Psoas muscle (tissue), 8 donors: ENCODE data around the gene HNRNPK. TPM values are rescaled to one million over a fixed set of nuclear protein-coding genes. Genes with fewer than 3 reads are reported as not detected.
A peak's percentile ranks its signal among the peaks of the same experiment; 100 is the strongest.

Source experiments
- ATAC-seq, 4 donors: fragments of 200-7000 bp; cut with Tn5 transposase; one replicate each; pipeline ENCODE4 v1.9.1; 2020; ENCODE audit warnings: moderate library complexity in 3 of 4, mild to moderate bottlenecking in 2 of 4
- DNase-seq, 2 donors: peaks; one replicate each; pipeline ENCODE4 v3.0.0-alpha.2; 2020
- H3K27ac ChIP-seq: fragments of 200-600 bp; one replicate; pipeline ENCODE4 v1.8.0; 2022
- H3K27me3 ChIP-seq, 3 donors: fragments of 200-600 bp in 1 of 3; one replicate each; pipeline versions ENCODE4 v1.6.1 to v1.8.0; 2013 to 2022; ENCODE audit warnings: low read length in 2 of 3, mild to moderate bottlenecking in 2 of 3, moderate library complexity in 1 of 3; ENCODE audit not compliant: insufficient read depth in 3 of 3
- H3K36me3 ChIP-seq, 2 donors: fragments of 200-600 bp in 1 of 2; one replicate each; pipeline versions ENCODE4 v1.6.1 to v1.8.0; 2013 to 2022; ENCODE audit warnings: low read depth in 1 of 2, mild to moderate bottlenecking in 1 of 2, moderate library complexity in 1 of 2; ENCODE audit not compliant: insufficient read depth in 1 of 2
- H3K4me1 ChIP-seq: fragments of 200-600 bp; one replicate; pipeline ENCODE4 v1.8.0; 2022
- H3K4me3 ChIP-seq: fragments of 200-600 bp; one replicate; pipeline ENCODE4 v1.8.0; 2022; ENCODE audit warnings: mild to moderate bottlenecking
- H3K9me3 ChIP-seq: fragments of 200-600 bp; one replicate; pipeline ENCODE4 v1.8.0; 2022
- CTCF ChIP-seq: fragments of 200-600 bp; IDR thresholded peaks from one replicate; pipeline ENCODE4 v1.8.0; 2022; ENCODE audit warnings: antibody characterized with exemption
- WGBS, 3 donors: extraction: QIAGEN DNeasy Blood & Tissue Kit; methylation state at CpG; one replicate each; pipeline versions ENCODE4 v1.1.6 to v1.1.7; 2013; 5-methylcytosine and 5-hydroxymethylcytosine counted together
- intact Hi-C, 2 donors: fragments of 100-400 bp; cut with DNase I; formaldehyde crosslinking; loops; one replicate each; pipeline versions ENCODE4 v1.11.0 to v1.14.2; 2022
- polyA plus RNA-seq, 3 donors: library from polyadenylated mRNA; stranded (reverse); fragments of 200-250 nt; gene quantifications; one replicate each; pipeline ENCODE4 v1.2.3, GENCODE V29; 2013
- total RNA-seq, 4 donors: library from RNA; stranded (reverse); fragmentation: NEBNext Ultra II Directional in 2 of 4; extraction: Animal tissue kit (Norgen Biotek cat#: 25700) in 2 of 4; gene quantifications; one replicate each; pipeline versions ENCODE4 v1.2.1 to v1.2.4, GENCODE V29; 2021 to 2023
- donor health status: healthy with polysubstance abuse.
- donor health status: DM: no; HTN: no; CAD: no; lungs with moderate emphysema.
- donor health status: Bipolar disorder and iron deficiency.
- donor health status: healthy.
- donor health status: DM: yes; HTN: yes; CAD: no.
- donor health status: DM: no; HTN: no; CAD: no.
- donor health status: DM: no; HTN: no; CAD: no.
- donor health status: DM: yes; HTN: yes; CAD: no.

HNRNPK gene
- total and polyA plus RNA-seq, 7 donors = 241 to 369 (median 337) TPM

GRCh38 chr9:83975300-83975699 lies 4.7 kb downstream of the HNRNPK start:
- intact Hi-C loops = loop anchor here in 1 of 2 donors (5.0 kb wide), 1 partner anchor 197 kb away; no protein-coding TSS in a partner anchor
- H3K4me1 ChIP-seq = peaks cover 46% of the 10 kb centered on the region
- TF ChIP-seq CTCF = no peak
- 65 to 81% (median 68%) methylated on average over 12 of the region's 12 CpGs for WGBS, 3 donors
- peak overlapping the region; percentile 10 for H3K4me3 ChIP-seq
- no peaks in the 10 kb centered on the region for H3K27me3 ChIP-seq
- no peak overlapping the region for H3K27ac ChIP-seq
- H3K36me3 ChIP-seq = peaks cover 13 to 78% of the 10 kb centered on the region in 2 donors
- H3K9me3 ChIP-seq = no peaks in the 10 kb centered on the region
- no peak for ATAC-seq
- DNase-seq = no peak

GRCh38 chr9:83972286-83972685 lies 7.7 kb downstream of the HNRNPK start:
- H3K9me3 ChIP-seq = no peaks in the 10 kb centered on the region
- peak in 3 of 4 donors; percentile 22 to 44 (median 37) for ATAC-seq
- H3K36me3 ChIP-seq = peaks cover 16 to 100% of the 10 kb centered on the region in 2 donors
- H3K4me3 ChIP-seq = no peak overlapping the region
- WGBS, 3 donors = 30 to 77% (median 35%) methylated on average over 2 of the region's 2 CpGs
- H3K27me3 ChIP-seq = no peaks in the 10 kb centered on the region
- no peak for DNase-seq
- TF ChIP-seq CTCF = no peak
- no peak overlapping the region for H3K27ac ChIP-seq
- H3K4me1 ChIP-seq = peaks cover 38% of the 10 kb centered on the region
- intact Hi-C loops = no loop called here

DNA sequence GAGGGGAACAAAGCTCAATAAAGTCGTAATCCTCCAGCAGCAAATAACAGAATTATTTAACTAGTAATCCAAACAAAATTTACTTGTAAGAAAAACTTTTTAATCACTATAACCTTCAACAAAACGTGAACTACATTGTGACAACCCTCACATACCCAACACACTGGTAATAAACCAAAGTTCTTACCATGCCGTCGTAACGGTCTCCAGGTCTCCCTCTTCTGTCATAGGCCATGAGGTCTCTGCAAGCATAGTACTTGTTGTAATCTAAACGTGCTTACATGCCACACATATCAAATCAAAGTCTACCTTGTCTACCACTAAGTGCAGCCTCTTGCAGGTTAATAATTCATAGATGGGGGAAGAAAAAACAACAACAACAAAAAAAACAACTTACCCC lies 8.5 kb downstream of the HNRNPK start:
- no peak for DNase-seq
- no peak overlapping the region for H3K4me3 ChIP-seq
- H3K27me3 ChIP-seq = no peaks in the 10 kb centered on the region
- H3K27ac ChIP-seq = no peak overlapping the region
- H3K36me3 ChIP-seq = peaks cover 16 to 100% of the 10 kb centered on the region in 2 donors
- no peak for ATAC-seq
- WGBS, 3 donors = 73 to 82% (median 77%) methylated on average over 6 of the region's 6 CpGs
- peaks cover 31% of the 10 kb centered on the region for H3K4me1 ChIP-seq
- intact Hi-C loops = no loop called here
- no peak for TF ChIP-seq CTCF
- no peaks in the 10 kb centered on the region for H3K9me3 ChIP-seq

- peaks cover 14 to 84% of the 10 kb centered on the region in 2 donors for H3K36me3 ChIP-seq
- no peaks in the 10 kb centered on the region for H3K27me3 ChIP-seq
- 77 to 89% (median 81%) methylated on average over 3 of the region's 3 CpGs for WGBS, 3 donors
- no peak for TF ChIP-seq CTCF
- H3K4me1 ChIP-seq = peaks cover 15% of the 10 kb centered on the region
- no peak for ATAC-seq
- H3K9me3 ChIP-seq = no peaks in the 10 kb centered on the region
- DNase-seq = no peak
- intact Hi-C loops = no loop called here
- H3K4me3 ChIP-seq = no peak overlapping the region
- no peak overlapping the region for H3K27ac ChIP-seq
These were observed 10.4 kb downstream of the HNRNPK start for GRCh38 chr9:83969602-83970001.

GRCh38 chr9:83967073-83967472 lies 12.9 kb downstream of the HNRNPK start:
- TF ChIP-seq CTCF = no peak
- ATAC-seq = no peak
- Histone ChIP-seq H3K27me3 (no peaks in the 10 kb centered on the region), H3K27ac (no peak overlapping the region), H3K36me3 (peaks cover 3 to 59% of the 10 kb centered on the region in 2 donors), H3K9me3 (no peaks in the 10 kb centered on the region), H3K4me3 (no peak overlapping the region), H3K4me1 (no peaks in the 10 kb centered on the region)
- intact Hi-C loops = no loop called here
- no peak for DNase-seq
- WGBS, 3 donors = 79 to 89% (median 88%) methylated on average over 1 of the region's 1 CpG
